HUDEP-2 (cell line): ENCODE data around the gene MGMT.

ENCODE experiments used
- DNase-seq, 76 experiments: peaks; one replicate each; lab custom pipeline; 2025; ENCODE audit not compliant: unreplicated experiment in 76 of 76; lab: John Stamatoyannopoulos, UW

Gene MGMT

GRCh38 chr10:129536336-129536735 lies 69.3 kb downstream of the MGMT start:
- no peak for DNase-seq

- no peak for DNase-seq
Observed at GRCh38 chr10:129537151-129537550, 70.1 kb downstream of the MGMT start.

GRCh38 chr10:129538236-129538635 lies 71.2 kb downstream of the MGMT start:
- DNase-seq, result no peak

- DNase-seq, result no peak
Observed at GRCh38 chr10:129541200-129541599, 74.2 kb downstream of the MGMT start.

GRCh38 chr10:129541748-129542487 lies 74.9 kb downstream of the MGMT start:
- DNase-seq, result no peak

- DNase-seq, result no peak
Observed at GRCh38 chr10:129542589-129542988, 75.5 kb downstream of the MGMT start.

- DNase-seq, result no peak
Observed at GRCh38 chr10:129544205-129545202, 77.5 kb downstream of the MGMT start.

GRCh38 chr10:129545261-129545660 lies 78.2 kb downstream of the MGMT start:
- no peak for DNase-seq

- no peak for DNase-seq
Observed at GRCh38 chr10:129546106-129546505, 79.1 kb downstream of the MGMT start.

GRCh38 chr10:129547608-129548007 lies 80.6 kb downstream of the MGMT start:
- no peak for DNase-seq

GRCh38 chr10:129548600-129548999 lies 81.6 kb downstream of the MGMT start:
- DNase-seq, result no peak

- no peak for DNase-seq
Observed at GRCh38 chr10:129550076-129550475, 83.0 kb downstream of the MGMT start.

- no peak for DNase-seq
Observed at GRCh38 chr10:129550658-129551057, 83.6 kb downstream of the MGMT start.

GRCh38 chr10:129552119-129552518 lies 85.1 kb downstream of the MGMT start:
- DNase-seq, result no peak

GRCh38 chr10:129553928-129554327 lies 86.9 kb downstream of the MGMT start:
- no peak for DNase-seq

- no peak for DNase-seq
Observed at GRCh38 chr10:129556316-129556715, 89.3 kb downstream of the MGMT start.

GRCh38 chr10:129560361-129560760 lies 93.3 kb downstream of the MGMT start:
- no peak for DNase-seq

GRCh38 chr10:129562487-129562886 lies 95.4 kb downstream of the MGMT start:
- no peak for DNase-seq

- DNase-seq, result no peak
Observed at GRCh38 chr10:129564923-129565322, 97.9 kb downstream of the MGMT start.

- DNase-seq, result no peak
Observed at GRCh38 chr10:129568583-129569344, 101.7 kb downstream of the MGMT start.

- DNase-seq, result no peak
Observed at GRCh38 chr10:129570185-129570584, 103.1 kb downstream of the MGMT start.
